ENCODE results near the gene DLL1. TPM values are rescaled to one million over a fixed set of nuclear protein-coding genes. Genes with fewer than 3 reads are reported as not detected.
A peak's percentile ranks its signal among the peaks of the same experiment; 100 is the strongest.

The DLL1 gene
- total RNA-seq, 2 experiments from 2014 or later, result 15.2 to 15.8 TPM

DNA sequence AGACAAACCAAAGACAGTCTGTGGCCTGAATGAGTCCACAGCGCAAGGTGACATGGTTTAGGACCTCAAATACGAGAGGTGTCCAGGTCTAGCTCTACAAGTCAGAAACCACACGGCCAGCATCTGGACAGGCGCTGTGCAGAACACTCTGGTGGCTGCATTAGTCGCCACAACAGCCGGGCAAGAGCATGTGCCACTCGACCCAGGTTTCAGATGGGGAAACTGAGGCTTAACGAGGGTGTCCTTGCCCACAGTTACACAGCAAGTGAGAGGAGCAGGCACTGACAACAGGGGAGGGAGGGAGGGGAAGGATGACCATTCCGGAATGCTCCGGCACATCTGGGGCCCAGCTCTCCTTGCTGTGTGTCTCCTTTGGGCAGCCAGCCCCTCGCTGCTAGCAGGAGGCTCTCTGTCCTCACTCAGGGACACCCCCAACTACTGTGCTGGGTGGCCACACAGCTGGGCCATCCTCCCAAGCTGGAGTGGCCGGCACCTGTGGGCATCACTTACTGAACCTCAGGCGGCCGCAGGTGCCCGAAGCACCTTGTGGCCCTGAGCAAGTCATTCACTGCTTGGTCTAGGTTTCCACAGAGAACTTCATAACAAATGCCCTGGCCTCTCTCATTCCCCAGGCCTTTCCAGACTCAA, 6.6 kb downstream of the DLL1 start:
- no peak overlapping the region for H3K4me3 Mint-ChIP-seq
- ATAC-seq (ENCODE audit: low read depth) (no peak), DNase-seq (no peak)
- H3K27ac Mint-ChIP-seq, result no peak overlapping the region
- no peaks in the 10 kb centered on the region for H3K27me3 Mint-ChIP-seq
- H3K36me3 Mint-ChIP-seq, result peaks cover 12% of the 10 kb centered on the region
- peaks cover 22% of the 10 kb centered on the region for H3K4me1 Mint-ChIP-seq
- no peaks in the 10 kb centered on the region for H3K9me3 Mint-ChIP-seq
- POLR2A ChIA-PET, result no interaction called here

- Mint-ChIP-seq H3K4me3 (no peak overlapping the region), H3K9me3 (no peaks in the 10 kb centered on the region), H3K36me3 (peaks cover 6% of the 10 kb centered on the region), H3K27ac (no peak overlapping the region), H3K27me3 (no peaks in the 10 kb centered on the region), H3K4me1 (peaks cover 25% of the 10 kb centered on the region)
- no peak for ATAC-seq (ENCODE audit: low read depth)
- POLR2A ChIA-PET, result no interaction called here
- DNase-seq, result peak; percentile 27
Observed at GRCh38 chr6:170283212-170284081, 7.4 kb downstream of the DLL1 start.

DNA sequence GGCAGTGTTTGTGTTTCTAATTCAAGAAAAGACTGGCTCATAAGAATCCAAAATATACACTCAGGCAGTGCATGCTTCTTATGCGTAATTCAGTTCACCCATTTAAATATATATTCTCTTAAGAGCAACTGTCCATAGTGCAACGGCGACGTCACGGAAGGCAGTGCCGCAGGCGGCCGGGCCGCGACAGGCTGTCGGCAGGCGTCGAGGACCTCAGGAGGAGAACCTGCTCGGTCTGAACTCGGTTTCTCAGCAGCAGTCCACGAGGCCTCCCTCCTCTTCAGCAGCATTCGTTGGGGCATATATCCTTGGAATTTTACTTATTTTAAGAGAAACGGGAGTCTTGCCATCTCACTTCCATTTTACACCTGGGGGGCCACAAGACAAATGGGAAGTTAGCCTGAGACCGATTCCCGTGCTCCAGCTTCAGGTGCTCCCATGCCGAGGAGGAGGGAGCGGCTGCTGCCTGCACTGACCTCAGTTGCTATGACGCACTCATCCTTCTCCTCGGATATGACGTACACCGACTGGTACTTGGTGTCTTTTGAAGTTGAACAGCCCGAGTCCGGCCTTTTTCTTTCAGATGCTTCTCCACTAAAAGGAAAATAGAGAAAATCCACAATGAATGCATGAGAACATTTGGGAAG, 8.2 kb downstream of the DLL1 start:
- Mint-ChIP-seq H3K36me3 (peaks cover 6% of the 10 kb centered on the region), H3K27ac (no peak overlapping the region), H3K9me3 (no peaks in the 10 kb centered on the region), H3K4me1 (peaks cover 29% of the 10 kb centered on the region), H3K27me3 (no peaks in the 10 kb centered on the region), H3K4me3 (no peak overlapping the region)
- no peak for ATAC-seq (ENCODE audit: low read depth)
- POLR2A ChIA-PET, result interaction anchor here (1.2 kb wide), 1 partner anchor 11 kb away, joined by 3 read pairs; no protein-coding TSS in a partner anchor
- no peak for DNase-seq

DNA sequence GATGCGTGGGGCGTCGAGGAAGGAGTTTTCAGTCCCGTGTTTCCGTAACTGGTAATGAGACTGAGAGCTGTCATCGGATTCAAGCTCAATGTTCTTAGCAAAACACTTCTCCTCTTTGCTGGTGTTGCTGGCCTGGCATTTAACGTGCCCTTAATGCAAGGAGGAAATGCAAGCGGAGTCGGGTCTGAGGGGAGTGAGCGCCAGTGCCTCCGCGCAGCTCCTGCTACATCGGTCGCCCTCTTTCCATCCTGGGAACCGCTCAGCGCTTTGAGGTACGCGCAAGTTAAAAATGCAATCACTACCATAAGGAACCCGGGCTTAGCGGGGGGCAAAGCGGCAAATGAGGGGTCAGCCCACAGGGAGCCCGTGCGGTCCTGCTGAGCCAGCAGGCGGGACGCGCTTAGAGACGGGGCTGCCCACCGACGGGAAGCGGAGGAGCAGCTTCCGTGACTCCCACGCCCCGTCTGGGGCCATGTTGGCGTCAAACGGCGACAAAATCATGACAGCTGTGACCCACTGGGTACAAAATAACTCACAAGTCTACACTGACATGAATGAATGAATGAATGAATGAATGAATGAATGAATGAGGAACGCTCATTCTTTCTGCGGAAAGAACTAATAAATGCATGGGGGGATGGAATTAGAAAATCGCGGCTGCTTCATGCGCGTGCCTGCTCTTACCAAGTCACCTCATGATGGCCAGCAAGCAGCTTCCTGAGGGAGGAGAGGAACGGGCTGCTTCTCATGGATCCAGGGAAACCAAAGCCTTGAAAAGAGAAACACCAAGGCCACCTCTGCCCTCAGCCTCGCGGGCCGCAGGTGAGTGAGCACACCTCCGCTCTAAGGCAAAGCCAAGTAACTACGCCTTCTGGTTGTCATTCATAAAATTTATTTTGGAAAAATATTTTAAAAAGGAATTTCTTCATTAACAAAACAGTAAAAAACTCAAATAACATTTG, 9.3 kb downstream of the DLL1 start:
- no peaks in the 10 kb centered on the region for H3K27me3 Mint-ChIP-seq
- H3K27ac Mint-ChIP-seq, result peak overlapping the region; percentile 71
- H3K36me3 Mint-ChIP-seq, result peaks cover 8% of the 10 kb centered on the region
- DNase-seq, result no peak
- peak overlapping the region; percentile 71 for H3K4me3 Mint-ChIP-seq
- H3K9me3 Mint-ChIP-seq, result no peaks in the 10 kb centered on the region
- no peak for ATAC-seq (ENCODE audit: low read depth)
- peaks cover 30% of the 10 kb centered on the region for H3K4me1 Mint-ChIP-seq
- POLR2A ChIA-PET, result interaction anchor here (1.2 kb wide), 1 partner anchor 10 kb away, joined by 3 read pairs; no protein-coding TSS in a partner anchor

GRCh38 chr6:170280689-170281045, 10.2 kb downstream of the DLL1 start:
- Mint-ChIP-seq H3K9me3 (no peaks in the 10 kb centered on the region), H3K4me3 (peak overlapping the region; percentile 71), H3K36me3 (peaks cover 5% of the 10 kb centered on the region), H3K27ac (peak overlapping the region; percentile 71), H3K4me1 (peaks cover 27% of the 10 kb centered on the region), H3K27me3 (peaks cover 3% of the 10 kb centered on the region)
- no peak for DNase-seq
- POLR2A ChIA-PET, result interaction anchor here (1.3 kb wide), 1 partner anchor 9 kb away, joined by 8 read pairs; no protein-coding TSS in a partner anchor
- peak; percentile 56 for ATAC-seq (ENCODE audit: low read depth)

DNA sequence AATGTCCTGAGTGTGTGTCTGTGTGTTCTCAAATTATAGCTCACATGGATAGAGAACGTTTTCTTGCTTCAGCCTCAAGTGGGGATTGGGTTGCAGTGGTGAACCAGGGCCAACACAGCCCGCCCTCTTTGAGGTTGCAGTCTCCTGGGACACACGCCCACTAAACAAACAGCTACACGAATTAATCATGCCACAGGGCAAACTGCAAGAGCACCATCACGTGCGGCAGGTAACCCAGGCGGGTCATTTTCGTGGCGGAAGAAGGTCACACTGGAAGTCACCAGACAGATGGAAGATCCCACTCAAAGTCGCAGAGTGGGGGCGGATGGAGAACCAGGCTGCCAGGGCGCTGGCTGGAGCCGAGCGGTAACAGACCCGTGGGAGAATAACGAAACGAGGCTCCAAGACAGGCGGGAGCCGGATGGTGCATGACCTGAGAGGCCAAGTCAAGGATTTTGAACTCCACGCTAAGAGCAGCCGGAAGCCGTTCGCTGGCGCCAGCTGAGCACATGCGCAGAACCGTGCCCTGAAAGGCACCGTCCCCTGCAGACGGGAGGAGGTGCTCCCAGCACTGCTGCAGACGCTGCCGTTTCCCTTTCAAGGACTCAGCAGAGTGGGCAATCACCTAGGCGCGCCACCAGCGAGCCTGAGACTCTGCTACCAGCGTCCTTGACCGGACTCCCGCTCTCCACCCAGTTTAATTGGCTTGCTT, 10.7 kb downstream of the DLL1 start:
- no peaks in the 10 kb centered on the region for H3K9me3 Mint-ChIP-seq
- peaks cover 27% of the 10 kb centered on the region for H3K4me1 Mint-ChIP-seq
- ATAC-seq (ENCODE audit: low read depth), result peak; percentile 76

GRCh38 chr6:170279426-170279825, 11.5 kb downstream of the DLL1 start:
- H3K27ac Mint-ChIP-seq, result peak overlapping the region; percentile 36
- no peaks in the 10 kb centered on the region for H3K9me3 Mint-ChIP-seq
- peaks cover 27% of the 10 kb centered on the region for H3K4me1 Mint-ChIP-seq
- peaks cover 3% of the 10 kb centered on the region for H3K36me3 Mint-ChIP-seq
- no peak for DNase-seq
- POLR2A ChIA-PET, result interaction anchor here (1.3 kb wide), 1 partner anchor 10 kb away, joined by 8 read pairs; no protein-coding TSS in a partner anchor
- H3K27me3 Mint-ChIP-seq, result peaks cover 7% of the 10 kb centered on the region
- peak overlapping the region; percentile 73 for H3K4me3 Mint-ChIP-seq
- no peak for ATAC-seq (ENCODE audit: low read depth)

More for the DNA sequence above, 10.7 kb downstream of the DLL1 start:
- peaks cover 4% of the 10 kb centered on the region for H3K36me3 Mint-ChIP-seq
- peak overlapping the region; percentile 71 for H3K4me3 Mint-ChIP-seq
- POLR2A ChIA-PET, result interaction anchor here (1.3 kb wide), 1 partner anchor 9 kb away, joined by 8 read pairs; no protein-coding TSS in a partner anchor
- peaks cover 3% of the 10 kb centered on the region for H3K27me3 Mint-ChIP-seq
- DNase-seq, result no peak
- H3K27ac Mint-ChIP-seq, result peak overlapping the region; percentile 71

DNA sequence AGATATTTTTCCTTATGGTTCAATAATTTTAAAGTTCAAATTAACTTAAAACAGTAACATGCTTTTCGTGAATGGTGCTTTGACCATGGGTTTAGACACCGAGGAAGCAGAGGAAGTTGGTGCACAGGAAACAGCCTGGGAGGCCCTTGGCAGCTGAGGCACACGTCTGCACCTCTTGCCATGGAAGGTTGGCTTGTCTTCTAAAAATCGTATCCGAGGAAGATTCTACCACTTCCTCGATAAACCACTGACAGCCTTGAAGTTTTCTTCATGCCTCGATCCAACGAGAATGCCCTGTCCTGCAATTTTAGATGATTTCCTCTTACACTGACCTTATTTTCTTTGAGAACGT, 12.2 kb downstream of the DLL1 start:
- Mint-ChIP-seq H3K4me1 (peaks cover 27% of the 10 kb centered on the region), H3K36me3 (peaks cover 3% of the 10 kb centered on the region), H3K27me3 (peaks cover 8% of the 10 kb centered on the region), H3K4me3 (peak overlapping the region; percentile 73), H3K9me3 (no peaks in the 10 kb centered on the region), H3K27ac (peak overlapping the region; percentile 84)
- no peak for DNase-seq
- POLR2A ChIA-PET, result interaction anchor here (1.0 kb wide), 1 partner anchor 8 kb away, joined by 3 read pairs; no protein-coding TSS in a partner anchor
- peak; percentile 53 for ATAC-seq (ENCODE audit: low read depth)

DNA sequence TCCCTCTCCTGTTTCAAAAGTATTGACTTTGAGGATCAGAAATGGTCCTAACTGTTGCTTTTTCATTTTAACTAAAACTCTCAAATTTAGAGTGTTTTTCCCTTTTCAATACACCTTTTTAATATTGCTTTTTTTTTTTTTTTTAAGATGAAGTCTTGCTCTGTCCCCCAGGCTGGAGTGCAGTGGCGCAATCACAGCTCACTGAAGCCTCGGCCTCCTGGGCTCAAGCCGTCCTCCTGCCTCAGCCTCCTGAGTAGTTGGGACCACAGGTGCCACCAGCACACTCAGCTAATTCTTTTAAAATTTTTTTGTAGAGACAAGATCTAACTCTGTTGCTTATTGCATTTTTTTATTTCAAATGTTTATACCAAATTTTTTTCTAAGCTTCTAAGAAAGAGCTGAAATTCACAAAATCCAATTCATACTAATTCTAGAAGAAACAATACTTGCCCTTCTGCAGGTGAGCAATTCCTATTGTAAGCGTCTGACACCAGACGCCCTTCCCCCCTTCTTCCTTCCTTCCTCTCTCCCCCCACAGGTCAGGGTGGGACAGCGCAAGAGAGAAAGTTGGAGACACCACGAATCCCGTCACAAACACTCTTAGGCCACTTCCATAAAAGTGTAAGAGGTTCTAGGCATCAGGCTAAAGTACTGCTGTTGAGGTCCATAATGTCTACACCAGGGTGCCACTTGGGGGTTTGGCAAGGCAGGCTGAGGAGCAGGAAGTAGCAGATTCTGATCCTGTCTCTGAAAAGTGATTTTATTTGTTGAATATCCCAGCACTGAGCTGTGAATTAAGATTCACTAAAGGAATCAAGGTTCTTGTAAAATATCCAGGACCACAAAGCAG, 12.8 kb downstream of the DLL1 start:
- H3K4me3 Mint-ChIP-seq, result peak overlapping the region; percentile 73
- H3K27ac Mint-ChIP-seq, result peak overlapping the region; percentile 84
- peak; percentile 39 for ATAC-seq (ENCODE audit: low read depth)
- peaks cover 30% of the 10 kb centered on the region for H3K4me1 Mint-ChIP-seq
- H3K36me3 Mint-ChIP-seq, result peaks cover 3% of the 10 kb centered on the region
- POLR2A ChIA-PET, result interaction anchor here (0.9 to 1.0 kb wide), 2 partner anchors 9 to 13 kb away, joined by 3 to 4 read pairs; partner anchors contain the start of gene DLL1
- DNase-seq, result peak; percentile 24
- H3K9me3 Mint-ChIP-seq, result no peaks in the 10 kb centered on the region
- H3K27me3 Mint-ChIP-seq, result peaks cover 10% of the 10 kb centered on the region

DNA sequence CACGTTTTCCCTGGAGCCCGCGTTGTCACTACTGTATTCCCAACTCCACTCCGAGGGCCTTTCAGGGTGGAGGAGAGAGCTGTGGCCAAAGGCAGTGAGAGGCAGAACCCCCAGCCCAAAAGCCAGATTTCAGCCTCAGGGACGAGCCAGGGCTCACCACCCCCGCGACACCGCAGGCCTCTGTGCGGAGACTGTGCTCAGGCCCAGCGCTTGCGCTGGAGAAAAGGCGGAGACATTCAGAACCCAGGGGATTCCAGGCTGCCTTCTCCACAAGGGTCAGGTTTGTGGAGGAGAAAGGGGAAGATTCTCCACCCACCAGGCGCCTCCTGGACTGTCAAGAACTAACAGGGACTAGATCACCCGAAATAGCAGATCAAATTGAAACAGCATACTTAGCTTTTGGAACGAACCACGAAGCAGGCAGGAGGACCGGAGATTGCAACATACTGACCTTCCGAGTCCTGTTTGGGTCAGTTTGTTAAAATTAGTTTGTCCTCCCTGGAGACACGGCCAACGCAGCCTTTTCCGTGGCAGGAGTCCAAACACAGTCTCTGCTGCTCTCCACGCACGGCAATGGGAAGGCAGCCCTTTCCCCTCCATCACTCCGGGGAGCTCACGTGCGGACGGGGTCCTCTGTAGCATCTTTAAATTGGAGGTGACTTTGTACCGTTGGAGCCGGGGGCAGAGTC, 14.4 kb downstream of the DLL1 start:
- H3K4me1 Mint-ChIP-seq, result peaks cover 38% of the 10 kb centered on the region

More for the DNA sequence above, 14.4 kb downstream of the DLL1 start:
- H3K9me3 Mint-ChIP-seq, result no peaks in the 10 kb centered on the region
- peaks cover 2% of the 10 kb centered on the region for H3K36me3 Mint-ChIP-seq
- DNase-seq (no peak), ATAC-seq (ENCODE audit: low read depth) (no peak)
- H3K4me3 Mint-ChIP-seq, result no peak overlapping the region
- peaks cover 10% of the 10 kb centered on the region for H3K27me3 Mint-ChIP-seq
- H3K27ac Mint-ChIP-seq, result no peak overlapping the region
- POLR2A ChIA-PET, result no interaction called here

All from activated naive CD8-positive, alpha-beta T cell treated with anti-CD3 and anti-CD28 coated beads, Interleukin-2, amount 10 ng/mL, durations not matched to agents 7 days and 5 days (primary cell).